ENCODE measurements around the gene RGL3. TPM values are rescaled to one million over a fixed set of nuclear protein-coding genes. Genes with fewer than 3 reads are reported as not detected.

RGL3 gene
- total RNA-seq, 1 donor from 2014 or later: 63.2 TPM

GRCh38 chr19:11446652-11447301, 27.7 kb upstream of the RGL3 start:
- H3K4me1 ChIP-seq: no peaks in the 10 kb centered on the region
- no peaks in the 10 kb centered on the region for H3K9me3 ChIP-seq
- no peak overlapping the region for H3K4me3 ChIP-seq
- no peak overlapping the region for H3K27ac ChIP-seq
- peak; percentile 71 to 88 (median 77) for TF ChIP-seq CTCF (IDR thresholded peaks at IDR 0.05)
- intact Hi-C loops (cut with DNase I): loop anchor here (1.0 kb wide), 2 partner anchors 153 to 203 kb away; no protein-coding TSS in a partner anchor
- no peaks in the 10 kb centered on the region for H3K27me3 ChIP-seq
- DNase-seq (ENCODE audit: low spot score in 2 of 2): no peak
- peaks cover 61 to 77% of the 10 kb centered on the region in 2 donors for H3K36me3 ChIP-seq

GRCh38 chr19:11446271-11446651, 27.1 kb upstream of the RGL3 start:
- Histone ChIP-seq H3K27me3 (no peaks in the 10 kb centered on the region), H3K9me3 (no peaks in the 10 kb centered on the region), H3K4me3 (no peak overlapping the region), H3K4me1 (no peaks in the 10 kb centered on the region), H3K36me3 (peaks cover 65 to 82% of the 10 kb centered on the region in 2 donors), H3K27ac (no peak overlapping the region)
- intact Hi-C loops (cut with DNase I): loop anchor here (1.0 kb wide), 2 partner anchors 153 to 203 kb away; no protein-coding TSS in a partner anchor
- TF ChIP-seq CTCF (IDR thresholded peaks at IDR 0.05): no peak
- no peak for DNase-seq (ENCODE audit: low spot score in 2 of 2)

DNA sequence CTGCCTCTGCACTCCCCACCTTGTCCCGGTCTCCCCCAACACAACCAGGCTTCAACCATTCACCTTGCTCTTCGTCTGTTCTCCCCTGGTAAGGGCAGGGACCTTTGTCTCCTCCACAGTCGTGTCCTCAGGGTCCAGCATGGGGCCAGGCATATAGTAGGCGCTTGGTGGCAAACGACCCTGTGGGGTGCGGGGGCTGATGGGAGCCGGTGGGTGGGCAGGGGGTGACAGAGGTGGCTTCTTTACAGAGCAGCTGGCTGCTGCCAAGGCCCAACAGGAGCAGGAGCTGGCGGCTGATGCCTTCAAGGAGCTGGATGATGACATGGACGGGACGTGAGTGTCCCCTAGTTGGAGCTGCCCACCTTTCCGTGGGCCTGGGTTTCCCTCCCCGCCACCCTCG, 26.0 kb upstream of the RGL3 start:
- peaks cover 69 to 93% of the 10 kb centered on the region in 2 donors for H3K36me3 ChIP-seq
- no peak for DNase-seq (ENCODE audit: low spot score in 2 of 2)
- no peaks in the 10 kb centered on the region for H3K4me1 ChIP-seq
- no peaks in the 10 kb centered on the region for H3K27me3 ChIP-seq
- no peak overlapping the region for H3K4me3 ChIP-seq
- no peaks in the 10 kb centered on the region for H3K9me3 ChIP-seq
- no peak for TF ChIP-seq CTCF (IDR thresholded peaks at IDR 0.05)
- intact Hi-C loops (cut with DNase I): no loop called here
- no peak overlapping the region for H3K27ac ChIP-seq

- intact Hi-C loops (cut with DNase I): no loop called here
- H3K9me3 ChIP-seq: no peaks in the 10 kb centered on the region
- no peak for TF ChIP-seq CTCF (IDR thresholded peaks at IDR 0.05)
- DNase-seq (ENCODE audit: low spot score in 2 of 2): no peak
- no peaks in the 10 kb centered on the region for H3K27me3 ChIP-seq
- H3K36me3 ChIP-seq: peaks cover 69 to 91% of the 10 kb centered on the region in 2 donors
- no peaks in the 10 kb centered on the region for H3K4me1 ChIP-seq
- no peak overlapping the region for H3K4me3 ChIP-seq
- H3K27ac ChIP-seq: no peak overlapping the region
Observed at GRCh38 chr19:11444059-11444458, 24.9 kb upstream of the RGL3 start.

- DNase-seq (ENCODE audit: low spot score in 2 of 2): no peak
- peaks cover 44 to 49% of the 10 kb centered on the region in 2 donors for H3K36me3 ChIP-seq
- H3K9me3 ChIP-seq: no peaks in the 10 kb centered on the region
- intact Hi-C loops (cut with DNase I): no loop called here
- H3K27me3 ChIP-seq: no peaks in the 10 kb centered on the region
- no peak overlapping the region for H3K4me3 ChIP-seq
- H3K27ac ChIP-seq: no peak overlapping the region
- peaks cover 12 to 14% of the 10 kb centered on the region in 2 donors for H3K4me1 ChIP-seq
- TF ChIP-seq CTCF (IDR thresholded peaks at IDR 0.05): no peak
Observed at GRCh38 chr19:11437955-11438354, 18.8 kb upstream of the RGL3 start.

Data from ascending aorta (tissue), 2 donors.